HepG2 (cell line): ENCODE data around the gene NID1. TPM values are rescaled to one million over a fixed set of nuclear protein-coding genes. Genes with fewer than 3 reads are reported as not detected.

Source experiments
- ATAC-seq: fragments of 200-7000 bp; cut with Tn5 transposase; 3 replicates; pipeline ENCODE4 v1.9.1; 2020; ENCODE audit warnings: mild to moderate bottlenecking, moderate library complexity
- BruUV-seq: library from RNA; stranded (reverse); fragments of 400-500 nt; replicated peaks from 2 replicates; lab custom pipeline; 2021; lab: Mats Ljungman, UMichigan
- CTCF ChIA-PET: fragments of 300-600 bp; formaldehyde crosslinking; extraction: SDS; loops from one replicate; lab custom pipeline; 2021; ENCODE audit warnings: low total read pairs, inconsistent platforms, low intra/inter-chr PET ratio; lab: Yijun Ruan, JAX
- POLR2A ChIA-PET: fragments of 350-600 bp; sonication (Branson Sonifier 250); formaldehyde crosslinking; loops from one replicate; lab custom pipeline; 2020; ENCODE audit warnings: antibody characterized with exemption, inconsistent platforms; lab: Yijun Ruan, JAX
- DNase-seq: peaks from one replicate; pipeline ENCODE4 v3.0.0-alpha.2; 2015; ENCODE audit warnings: low spot score
- FAIRE-seq: peaks from 3 replicates; lab custom pipeline; 2011; peaks lifted over from hg19 to GRCh38; lab: Jason Lieb, UNC
- H2AFZ ChIP-seq: one replicate; pipeline ENCODE4 v1.6.1; 2011; ENCODE audit warnings: low read length, inconsistent platforms
- H3K27ac ChIP-seq: fragments of 300-600 bp; 3 replicates; pipeline ENCODE4 v1.8.0; 2011; ENCODE audit warnings: mixed run types, mild to moderate bottlenecking, mixed read lengths, low read length, inconsistent platforms; ENCODE audit not compliant: insufficient read depth; ENCODE audit errors: extremely low read length
- H3K27me3 ChIP-seq, 2 experiments: fragments of 200-600 bp in 1 of 2; 2 replicates in 1 of 2; 3 replicates in 1 of 2; pipeline versions ENCODE4 v1.6.0 to v1.8.0; 2011; ENCODE audit warnings: low read length in 2 of 2, mild to moderate bottlenecking in 2 of 2, moderate library complexity in 2 of 2, inconsistent platforms in 1 of 2; ENCODE audit not compliant: insufficient read depth in 2 of 2, control insufficient read depth in 1 of 2
- H3K36me3 ChIP-seq, 2 experiments: fragments of 200-600 bp in 1 of 2; replicated peaks in 1 of 2; 2 replicates in 1 of 2; 3 replicates in 1 of 2; pipeline versions ENCODE4 v1.5.1 to v1.8.0; 2011; ENCODE audit warnings: low read length in 2 of 2, inconsistent platforms in 1 of 2; ENCODE audit not compliant: insufficient read depth in 2 of 2, control insufficient read depth in 1 of 2
- H3K4me1 ChIP-seq: 2 replicates; pipeline ENCODE4 v1.5.1; 2012; ENCODE audit warnings: low read length, inconsistent platforms; ENCODE audit not compliant: insufficient read depth
- H3K4me2 ChIP-seq: 2 replicates; pipeline ENCODE4 v1.6.0; 2011; ENCODE audit warnings: low read depth, low read length, inconsistent platforms
- H3K4me3 ChIP-seq, 3 experiments: fragments of 200-600 bp in 1 of 3; sonication (generic), shearing (Covaris generic) in 1 of 3; replicated peaks in 1 of 3; 2 replicates each; pipeline ENCODE4 v1.5.1; 2011 to 2016; ENCODE audit warnings: low read length in 3 of 3, inconsistent platforms in 2 of 3, low read depth in 2 of 3, mild to moderate bottlenecking in 2 of 3, control low read depth in 1 of 3, mixed read lengths in 1 of 3; ENCODE audit not compliant: insufficient read depth in 1 of 3
- H3K79me2 ChIP-seq: one replicate; pipeline ENCODE4 v1.6.1; 2011; ENCODE audit warnings: low read length, inconsistent platforms; ENCODE audit not compliant: insufficient read depth
- H3K9ac ChIP-seq: 2 replicates; pipeline ENCODE4 v1.6.0; 2011; ENCODE audit warnings: mild to moderate bottlenecking, low read depth, low read length, inconsistent platforms; ENCODE audit not compliant: insufficient read depth
- H3K9me3 ChIP-seq: 2 replicates; pipeline ENCODE4 v1.5.1; 2012; ENCODE audit warnings: mild to moderate bottlenecking, low read length
- H4K20me1 ChIP-seq: 2 replicates; pipeline ENCODE4 v1.6.0; 2011; ENCODE audit warnings: inconsistent platforms, mild to moderate bottlenecking, low read length, moderate library complexity; ENCODE audit not compliant: insufficient read depth
- AGO2 ChIP-seq: fragments of 200-400 bp; formaldehyde crosslinking; optimal IDR thresholded peaks from 2 replicates; pipeline ENCODE3; 2017; ENCODE audit warnings: mild to moderate bottlenecking, low read depth, low read length, moderate library complexity
- ETV5 ChIP-seq: IDR thresholded peaks from 2 replicates; pipeline ENCODE4 v1.6.1; 2018; ENCODE audit warnings: missing biosample characterization, missing genetic modification reagents, inconsistent platforms, borderline replicate concordance
- FOXP1 ChIP-seq, 2 experiments: fragments of 450-650 bp in 1 of 2; IDR thresholded peaks; 2 replicates each; pipeline ENCODE4 v1.6.1; 2017 to 2018; ENCODE audit warnings: antibody characterized with exemption in 1 of 2
- HNRNPK ChIP-seq: fragments of 200-400 bp; formaldehyde crosslinking; IDR thresholded peaks from 2 replicates; pipeline ENCODE4 v1.6.1; 2018; ENCODE audit warnings: low read length, low read depth, moderate library complexity, mild to moderate bottlenecking; ENCODE audit not compliant: poor library complexity, severe bottlenecking
- JDP2 ChIP-seq: sonication (generic); formaldehyde crosslinking; IDR thresholded peaks from 2 replicates; pipeline ENCODE4 v1.8.1; 2022; ENCODE audit warnings: missing genetic modification reagents, borderline replicate concordance
- MZF1 ChIP-seq: sonication (generic); formaldehyde crosslinking; IDR thresholded peaks from 2 replicates; pipeline ENCODE4 v1.8.1; 2023; ENCODE audit warnings: mild to moderate bottlenecking, missing genetic modification reagents, borderline replicate concordance
- SRSF4 ChIP-seq: fragments of 200-400 bp; formaldehyde crosslinking; IDR thresholded peaks from one replicate; pipeline ENCODE4 v1.6.1; 2018; ENCODE audit warnings: mild to moderate bottlenecking, low read depth, low read length, moderate library complexity; ENCODE audit not compliant: poor library complexity, severe bottlenecking
- SSRP1 ChIP-seq: IDR thresholded peaks from 2 replicates; pipeline ENCODE4 v1.6.1; 2016; ENCODE audit warnings: control low read depth
- TCF12 ChIP-seq, 2 experiments: fragments of 450-650 bp in 1 of 2; sonication (generic) in 1 of 2; formaldehyde crosslinking in 1 of 2; IDR thresholded peaks; 2 replicates each; pipeline versions ENCODE4 v1.6.1 to v1.8.0; 2017 to 2022; ENCODE audit warnings: antibody characterized with exemption in 1 of 2, mild to moderate bottlenecking in 1 of 2, missing genetic modification reagents in 1 of 2, moderate library complexity in 1 of 2
- WGBS: methylation state at CpG from one replicate; pipeline ENCODE4 v1.1.6; 2017; ENCODE audit warnings: low lambda C conversion rate; 5-methylcytosine and 5-hydroxymethylcytosine counted together
- in situ Hi-C: cut with HindIII; loops from 2 replicates; pipeline ENCODE4 v1.10.0; 2017; ENCODE audit warnings: low pct_unique_long_range_greater_than_20kb; ENCODE audit not compliant: extremely low pct_ligation_motif_present
- intact Hi-C: fragments of 100-400 bp; cut with micrococcal nuclease; formaldehyde crosslinking; loops from one replicate; pipeline ENCODE4 v1.10.0; 2022; ENCODE audit not compliant: unreplicated experiment
- polyA plus RNA-seq, 8 experiments: library from polyadenylated mRNA; depleted of rRNA in 3 of 8; stranded (reverse) in 7 of 8; unstranded in 1 of 8; fragments of >200 nt; fragmentation: Illumina TruSeq in 4 of 8; extraction: Trizol in 4 of 8; gene quantifications; 2 replicates each; pipeline versions ENCODE4 v1.2.1 to v1.2.3, GENCODE V29; 2011 to 2016; ENCODE audit warnings: low read depth in 4 of 8, missing spikeins in 1 of 8, mixed read lengths in 1 of 8; ENCODE audit not compliant: insufficient read depth in 1 of 8
- total RNA-seq, 5 experiments: library from RNA; depleted of rRNA; stranded (reverse); fragments of >200 nt; fragmentation: Illumina TruSeq; extraction: Trizol; gene quantifications; 2 replicates each; pipeline ENCODE4 v1.2.3, GENCODE V29; 2016; ENCODE audit warnings: low read depth in 1 of 5
- TF ChIP-seq, protein P1 (sequence below), 2 experiments: fragments of 450-650 bp in 1 of 2; sonication (generic) in 1 of 2; formaldehyde crosslinking; IDR thresholded peaks; 2 replicates each; pipeline versions ENCODE4 v1.5.0 to v1.8.0; 2020 to 2022; ENCODE audit warnings: mild to moderate bottlenecking in 1 of 2, missing genetic modification reagents in 1 of 2
- TF ChIP-seq, protein P2 (sequence below): sonication (generic); formaldehyde crosslinking; IDR thresholded peaks from 2 replicates; pipeline ENCODE4 v1.8.1; 2023; ENCODE audit warnings: mild to moderate bottlenecking, inconsistent platforms, moderate library complexity, missing genetic modification reagents, borderline replicate concordance

The NID1 gene
- total and polyA plus RNA-seq, 2 of the 13 experiments (the other 11 are each of a cell fraction or from before 2014, with no cell fraction given), result 50.2 to 56.1 TPM

DNA sequence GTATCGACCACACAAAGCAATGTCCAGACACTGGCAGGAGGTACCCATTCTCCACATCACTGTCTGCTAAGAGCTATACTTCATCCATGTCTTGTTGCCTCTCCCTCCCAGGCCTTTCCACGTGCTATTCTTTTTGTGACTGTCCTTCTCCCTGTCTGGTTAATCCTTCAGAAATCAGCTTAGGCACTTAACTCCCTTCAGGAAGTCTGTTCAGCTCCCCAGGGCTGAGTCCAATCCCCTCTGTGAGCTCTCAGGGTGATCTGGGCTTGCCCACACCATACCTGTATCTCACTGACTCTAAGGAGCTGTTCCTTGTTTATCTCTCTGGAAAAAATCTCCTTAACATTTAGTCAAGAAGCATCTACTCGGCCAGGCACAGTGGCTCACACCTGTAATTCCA lies 69.4 kb downstream of the NID1 start (continued):
- TF ChIP-seq, protein P1, sequence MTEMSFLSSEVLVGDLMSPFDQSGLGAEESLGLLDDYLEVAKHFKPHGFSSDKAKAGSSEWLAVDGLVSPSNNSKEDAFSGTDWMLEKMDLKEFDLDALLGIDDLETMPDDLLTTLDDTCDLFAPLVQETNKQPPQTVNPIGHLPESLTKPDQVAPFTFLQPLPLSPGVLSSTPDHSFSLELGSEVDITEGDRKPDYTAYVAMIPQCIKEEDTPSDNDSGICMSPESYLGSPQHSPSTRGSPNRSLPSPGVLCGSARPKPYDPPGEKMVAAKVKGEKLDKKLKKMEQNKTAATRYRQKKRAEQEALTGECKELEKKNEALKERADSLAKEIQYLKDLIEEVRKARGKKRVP (CRISPR knock-in tag; IDR thresholded peaks at IDR 0.05), result no peak
- TF ChIP-seq JDP2 (CRISPR knock-in tag) (no peak), FOXP1 (IDR thresholded peaks at IDR 0.05) (no peak), FOXP1 (CRISPR knock-in tag; IDR thresholded peaks at IDR 0.05) (no peak), ETV5 (CRISPR knock-in tag) (no peak)

DNA sequence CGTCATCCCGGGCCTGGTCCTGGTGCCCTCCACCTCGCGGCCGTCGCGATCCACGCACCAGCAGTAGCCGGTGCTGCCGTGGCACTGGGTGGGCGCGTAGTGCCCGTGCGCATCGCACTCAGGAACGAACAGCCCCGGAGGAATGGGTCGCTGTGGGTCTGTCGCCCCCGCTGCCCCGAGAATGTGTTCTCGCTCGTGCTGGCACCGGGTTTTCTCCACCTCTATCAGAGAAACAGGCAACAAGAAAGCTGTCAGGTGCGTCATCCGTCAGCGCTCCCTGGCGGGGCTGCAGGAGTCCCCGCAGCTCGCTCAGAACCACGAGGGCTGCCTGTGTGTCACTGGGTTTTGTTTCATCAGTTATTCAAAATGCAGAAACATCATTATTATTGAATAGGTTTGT lies 71.2 kb downstream of the NID1 start:
- in situ Hi-C loops, result no loop called here
- Histone ChIP-seq H3K27me3 (no peaks in the 10 kb centered on the region), H3K4me2 (no peak overlapping the region), H3K9ac (no peak overlapping the region), H3K4me1 (no peaks in the 10 kb centered on the region), H4K20me1 (no peaks in the 10 kb centered on the region), H3K9me3 (no peaks in the 10 kb centered on the region), H3K27ac (no peak overlapping the region), H3K36me3 (peaks cover 14 to 49% of the 10 kb centered on the region in 2 experiments), H3K79me2 (no peaks in the 10 kb centered on the region), H3K4me3 (no peak overlapping the region), H2AFZ (no peak overlapping the region)
- ChIA-PET POLR2A (no interaction called here), CTCF (no interaction called here)
- TF ChIP-seq SRSF4 (no peak), TCF12 (IDR thresholded peaks at IDR 0.05) (no peak), TCF12 (CRISPR knock-in tag; IDR thresholded peaks at IDR 0.05) (no peak), SSRP1 (no peak), MZF1 (CRISPR knock-in tag) (no peak), HNRNPK (no peak), AGO2 (peak; percentile 77)
- TF ChIP-seq, protein P2, sequence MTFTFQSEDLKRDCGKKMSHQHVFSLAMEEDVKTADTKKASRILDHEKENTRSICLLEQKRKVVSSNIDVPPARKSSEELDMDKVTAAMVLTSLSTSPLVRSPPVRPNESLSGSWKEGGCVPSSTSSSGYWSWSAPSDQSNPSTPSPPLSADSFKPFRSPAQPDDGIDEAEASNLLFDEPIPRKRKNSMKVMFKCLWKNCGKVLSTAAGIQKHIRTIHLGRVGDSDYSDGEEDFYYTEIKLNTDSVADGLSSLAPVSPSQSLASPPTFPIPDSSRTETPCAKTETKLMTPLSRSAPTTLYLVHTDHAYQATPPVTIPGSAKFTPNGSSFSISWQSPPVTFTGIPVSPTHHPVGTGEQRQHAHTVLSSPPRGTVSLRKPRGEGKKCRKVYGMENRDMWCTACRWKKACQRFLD, result no peak
- FAIRE-seq (no peak), ATAC-seq (no peak), DNase-seq (no peak)
- intact Hi-C loops, result no loop called here
- 98% methylated on average over 29 of the region's 31 CpGs for WGBS
- BruUV-seq, result no TSS peak
